Measurements from ENCODE around the gene USP4.
A peak's percentile ranks its signal among the peaks of the same experiment; 100 is the strongest.
"Not testable (repeated sequence)": the region's sequence is repeated elsewhere in the genome, so short reads cannot be mapped to it uniquely, and the experiment has no call there.

The USP4 gene

GRCh38 chr3:49352281-49352680, 12.4 kb upstream of the USP4 start:
- no peak for DNase-seq (ENCODE audit: low read depth)

- DNase-seq (ENCODE audit: low read depth) = no peak
These were observed 11.7 kb upstream of the USP4 start for GRCh38 chr3:49351521-49352011.

GRCh38 chr3:49349348-49350114, 9.7 kb upstream of the USP4 start:
- no peak for DNase-seq (ENCODE audit: low read depth)

- not testable (repeated sequence) for DNase-seq (ENCODE audit: low read depth)
These were observed 8.5 kb upstream of the USP4 start for GRCh38 chr3:49348361-49348760.

GRCh38 chr3:49346797-49347251, 7.0 kb upstream of the USP4 start:
- DNase-seq (ENCODE audit: low read depth) = no peak

- no peak for DNase-seq (ENCODE audit: low read depth)
These were observed 3.3 kb upstream of the USP4 start for GRCh38 chr3:49343163-49343562.

- DNase-seq (ENCODE audit: low read depth) = no peak
These were observed 2.1 kb upstream of the USP4 start for GRCh38 chr3:49341996-49342395.

GRCh38 chr3:49339581-49339940, 292 bp downstream of the USP4 start:
- DNase-seq (ENCODE audit: low read depth) = peak; percentile 18

GRCh38 chr3:49333916-49334633, 5.8 kb downstream of the USP4 start:
- DNase-seq (ENCODE audit: low read depth) = no peak

- DNase-seq (ENCODE audit: low read depth) = no peak
These were observed 6.8 kb downstream of the USP4 start for GRCh38 chr3:49333091-49333490.

- no peak for DNase-seq (ENCODE audit: low read depth)
These were observed 10.7 kb downstream of the USP4 start for GRCh38 chr3:49329186-49329585.

GRCh38 chr3:49328350-49328749, 11.5 kb downstream of the USP4 start:
- DNase-seq (ENCODE audit: low read depth) = not testable (repeated sequence)

GRCh38 chr3:49327485-49327884, 12.4 kb downstream of the USP4 start:
- DNase-seq (ENCODE audit: low read depth) = no peak

GRCh38 chr3:49324768-49325167, 15.1 kb downstream of the USP4 start:
- no peak for DNase-seq (ENCODE audit: low read depth)

GRCh38 chr3:49316696-49317457, 23.0 kb downstream of the USP4 start:
- no peak for DNase-seq (ENCODE audit: low read depth)

GRCh38 chr3:49313896-49314688, 25.8 kb downstream of the USP4 start:
- no peak for DNase-seq (ENCODE audit: low read depth)

GRCh38 chr3:49311283-49311682, 28.6 kb downstream of the USP4 start:
- no peak for DNase-seq (ENCODE audit: low read depth)

- DNase-seq (ENCODE audit: low read depth) = no peak
These were observed 29.2 kb downstream of the USP4 start for GRCh38 chr3:49310677-49311076.

GRCh38 chr3:49305608-49306007, 34.2 kb downstream of the USP4 start:
- DNase-seq (ENCODE audit: low read depth) = no peak

- DNase-seq (ENCODE audit: low read depth) = no peak
These were observed 37.2 kb downstream of the USP4 start for GRCh38 chr3:49302613-49303012.

GRCh38 chr3:49300595-49300994, 39.3 kb downstream of the USP4 start:
- DNase-seq (ENCODE audit: low read depth) = no peak

- DNase-seq (ENCODE audit: low read depth) = no peak
These were observed 41.3 kb downstream of the USP4 start for GRCh38 chr3:49298511-49298910.
